ENCODE results near the gene TXNL1.

Gene TXNL1

DNA sequence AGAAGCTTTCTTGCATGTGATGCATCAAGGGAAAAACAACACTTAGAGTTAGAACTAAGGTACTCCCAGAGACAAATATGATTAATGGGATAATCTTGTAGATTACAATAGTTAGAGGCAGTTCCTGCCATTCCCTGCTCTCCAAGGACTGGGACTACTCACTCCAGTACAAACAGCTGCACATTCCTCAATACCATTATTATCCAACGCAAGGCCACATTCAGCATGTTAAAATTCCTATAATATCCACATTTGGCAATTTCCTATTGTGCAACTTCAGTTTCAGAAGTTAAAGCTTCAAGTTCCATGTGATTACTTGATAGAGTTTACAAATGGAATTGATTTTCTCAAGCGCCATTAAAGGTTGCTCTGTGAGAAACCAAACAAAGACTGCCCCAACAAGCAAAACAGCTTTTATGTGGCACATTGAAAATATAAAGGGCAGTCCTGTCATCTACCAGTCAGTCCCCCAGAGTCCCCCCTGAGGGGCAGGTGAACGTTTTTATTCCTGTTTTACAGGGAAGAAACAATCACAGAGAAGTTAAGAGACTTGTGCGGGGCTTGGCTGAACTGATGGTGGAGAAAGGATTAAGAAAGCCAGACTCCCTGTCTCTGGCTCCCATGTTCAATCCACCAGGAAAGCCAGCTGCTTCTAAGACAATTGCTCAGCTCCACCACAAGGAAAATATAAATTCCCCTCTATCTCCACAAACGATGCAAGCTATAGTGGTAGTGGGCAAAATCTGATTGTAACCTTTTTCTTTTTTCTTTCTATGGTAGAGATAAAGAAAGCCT, 72.6 kb downstream of the TXNL1 start:
- no peak for DNase-seq

DNA sequence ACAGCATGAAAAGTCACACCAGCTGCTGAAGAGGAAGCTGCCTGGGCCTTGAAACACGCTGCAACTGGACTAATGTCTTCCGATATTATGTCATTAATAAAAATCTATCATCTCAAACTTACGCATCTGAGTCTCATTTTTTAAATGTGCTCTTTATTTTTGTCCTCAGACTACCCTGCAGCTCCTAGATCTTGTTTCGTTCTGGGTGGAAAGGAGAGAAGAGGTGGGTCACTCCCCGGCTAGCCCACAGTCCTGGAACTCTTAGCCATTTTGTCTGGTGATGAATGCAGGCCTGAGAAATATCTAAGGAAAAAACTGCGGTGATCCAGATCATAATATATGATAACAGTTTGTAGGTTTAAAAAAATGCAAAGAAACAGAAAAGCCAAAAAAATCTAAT, 73.3 kb downstream of the TXNL1 start:
- no peak for DNase-seq

DNA sequence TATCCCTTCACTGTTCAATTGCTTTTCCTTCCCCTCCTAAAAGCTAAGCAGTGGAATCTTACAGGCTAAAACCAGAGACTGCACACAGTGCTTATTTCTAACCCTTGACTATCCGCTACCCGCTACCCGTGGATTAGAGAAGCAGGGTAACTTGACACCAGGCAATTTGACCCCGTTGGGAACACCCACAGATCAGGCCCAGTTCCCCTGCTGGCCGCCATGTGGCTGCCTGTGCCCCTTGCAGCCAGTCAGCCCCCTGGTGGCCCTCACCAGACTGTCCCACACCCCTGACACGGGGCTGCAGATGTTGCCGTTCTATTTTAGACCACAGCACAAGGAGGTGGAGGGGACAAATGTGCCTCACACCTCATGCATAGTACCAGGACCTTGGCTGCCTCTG, 74.8 kb downstream of the TXNL1 start:
- DNase-seq = peak; percentile 78

GRCh38 chr18:56562479-56562878, 75.9 kb downstream of the TXNL1 start:
- DNase-seq = no peak

DNA sequence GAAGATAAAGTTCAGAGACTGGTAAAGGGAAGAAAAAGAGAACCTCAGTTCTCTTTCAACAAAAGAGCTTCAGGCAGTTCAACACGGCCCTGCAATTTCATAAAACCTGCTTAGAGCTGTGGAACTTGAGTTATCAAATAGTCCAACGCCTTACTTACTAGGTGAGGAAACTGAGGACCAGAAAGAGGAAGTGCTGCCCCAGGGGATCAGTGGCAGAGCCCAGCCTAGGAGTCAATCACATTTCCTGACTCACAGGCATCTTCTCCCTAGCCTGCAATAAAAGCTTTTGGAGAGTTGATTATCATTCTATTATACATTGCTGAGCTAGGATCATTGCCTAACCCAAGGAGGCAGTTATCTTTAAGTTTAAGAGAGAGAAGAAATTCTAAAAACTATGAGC, 77.4 kb downstream of the TXNL1 start:
- no peak for DNase-seq

DNA sequence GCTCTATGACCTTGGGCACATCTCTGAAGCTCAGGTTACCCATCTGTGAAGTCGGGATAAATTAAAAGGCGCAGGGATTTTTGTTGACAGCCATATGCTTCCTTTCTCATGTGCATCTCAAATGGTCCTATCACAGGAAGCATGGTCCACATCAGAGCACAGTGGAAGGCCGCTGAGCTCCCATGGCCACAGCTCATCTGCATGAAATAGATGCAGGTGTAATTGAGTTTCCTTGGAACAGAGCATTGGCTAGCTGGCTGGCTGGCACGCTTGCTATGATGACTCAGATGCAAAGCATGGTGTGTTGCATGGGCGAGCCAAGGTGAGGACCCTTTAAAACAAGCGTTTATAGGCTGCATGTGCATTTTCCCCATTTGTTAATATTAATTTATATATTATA, 79.3 kb downstream of the TXNL1 start:
- DNase-seq = no peak

GRCh38 chr18:56556907-56557306, 81.5 kb downstream of the TXNL1 start:
- no peak for DNase-seq

DNA sequence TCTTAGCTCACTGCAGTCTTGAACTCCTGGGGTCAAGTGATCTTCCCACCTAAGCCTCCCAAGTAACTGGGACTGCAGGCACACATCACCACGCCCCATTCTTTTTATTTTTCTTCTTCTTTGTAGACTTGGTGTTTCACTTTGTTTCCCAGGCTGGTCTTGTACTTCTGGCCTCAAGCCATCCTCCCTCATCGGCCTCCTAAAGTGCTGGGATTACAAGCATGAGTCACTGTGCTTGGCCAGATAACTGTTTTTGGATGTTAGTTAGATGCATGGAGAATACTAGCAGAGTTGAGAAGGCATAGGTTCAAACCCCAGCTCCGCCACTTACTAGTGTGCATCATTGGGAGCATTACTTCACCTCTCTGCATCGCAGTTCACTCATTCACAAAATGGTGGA, 88.3 kb downstream of the TXNL1 start:
- no peak for DNase-seq

Data from NCI-H2107 (cell line).